SHP77 (cell line): ENCODE results near the gene CBLN3.

Experiments used
- DNase-seq, 2 experiments: peaks; one replicate each; lab custom pipeline; 2025; lab: John Stamatoyannopoulos, UW

CBLN3 gene

GRCh38 chr14:24439257-24439656, 9.8 kb upstream of the CBLN3 start:
- no peak for DNase-seq

- no peak for DNase-seq
Measured at GRCh38 chr14:24438223-24439097, 9.0 kb upstream of the CBLN3 start.

- DNase-seq: no peak
Measured at GRCh38 chr14:24437736-24438067, 8.2 kb upstream of the CBLN3 start.

GRCh38 chr14:24437020-24437735, 7.7 kb upstream of the CBLN3 start:
- no peak for DNase-seq

- DNase-seq: peak; percentile 58 to 62
Measured at GRCh38 chr14:24436355-24437019, 7.0 kb upstream of the CBLN3 start.

DNA sequence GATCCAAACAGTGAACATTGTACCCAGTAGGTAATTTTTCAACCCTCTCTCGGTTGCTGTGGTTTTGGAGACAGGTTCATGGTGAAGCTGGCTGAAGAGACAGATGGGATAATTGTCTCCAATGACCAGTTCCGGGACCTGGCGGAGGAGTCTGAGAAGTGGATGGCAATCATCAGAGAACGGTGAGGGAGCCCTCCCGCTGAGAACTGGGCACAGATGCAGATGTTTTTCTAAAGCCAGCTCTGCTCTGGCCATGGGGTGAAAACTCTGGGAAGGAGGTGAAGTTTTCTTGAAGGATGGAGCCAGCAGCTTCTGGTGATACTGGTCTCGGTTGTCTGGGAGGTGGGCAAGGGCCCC, 6.5 kb upstream of the CBLN3 start:
- no peak for DNase-seq

GRCh38 chr14:24435192-24435810, 5.8 kb upstream of the CBLN3 start:
- no peak for DNase-seq

- no peak for DNase-seq
Measured at GRCh38 chr14:24434676-24435075, 5.2 kb upstream of the CBLN3 start.

DNA sequence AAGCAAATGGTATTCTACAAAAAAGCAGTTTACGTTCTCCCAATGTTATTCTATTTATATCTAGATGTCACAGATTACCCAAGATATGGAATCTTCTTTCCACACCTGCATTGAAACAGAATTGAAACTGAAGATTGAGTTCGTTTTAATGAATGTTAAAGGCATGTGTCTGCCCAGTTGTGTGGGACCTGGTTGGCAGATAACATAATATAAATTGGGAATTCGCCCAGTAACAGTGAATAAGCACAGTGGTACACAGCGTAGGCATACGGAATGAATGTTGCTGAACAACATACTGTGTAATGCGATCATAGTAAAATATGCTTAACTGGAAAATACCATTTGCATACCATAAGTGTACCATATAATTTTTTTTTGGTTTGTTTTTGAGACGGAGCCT, 4.6 kb upstream of the CBLN3 start:
- DNase-seq: no peak

DNA sequence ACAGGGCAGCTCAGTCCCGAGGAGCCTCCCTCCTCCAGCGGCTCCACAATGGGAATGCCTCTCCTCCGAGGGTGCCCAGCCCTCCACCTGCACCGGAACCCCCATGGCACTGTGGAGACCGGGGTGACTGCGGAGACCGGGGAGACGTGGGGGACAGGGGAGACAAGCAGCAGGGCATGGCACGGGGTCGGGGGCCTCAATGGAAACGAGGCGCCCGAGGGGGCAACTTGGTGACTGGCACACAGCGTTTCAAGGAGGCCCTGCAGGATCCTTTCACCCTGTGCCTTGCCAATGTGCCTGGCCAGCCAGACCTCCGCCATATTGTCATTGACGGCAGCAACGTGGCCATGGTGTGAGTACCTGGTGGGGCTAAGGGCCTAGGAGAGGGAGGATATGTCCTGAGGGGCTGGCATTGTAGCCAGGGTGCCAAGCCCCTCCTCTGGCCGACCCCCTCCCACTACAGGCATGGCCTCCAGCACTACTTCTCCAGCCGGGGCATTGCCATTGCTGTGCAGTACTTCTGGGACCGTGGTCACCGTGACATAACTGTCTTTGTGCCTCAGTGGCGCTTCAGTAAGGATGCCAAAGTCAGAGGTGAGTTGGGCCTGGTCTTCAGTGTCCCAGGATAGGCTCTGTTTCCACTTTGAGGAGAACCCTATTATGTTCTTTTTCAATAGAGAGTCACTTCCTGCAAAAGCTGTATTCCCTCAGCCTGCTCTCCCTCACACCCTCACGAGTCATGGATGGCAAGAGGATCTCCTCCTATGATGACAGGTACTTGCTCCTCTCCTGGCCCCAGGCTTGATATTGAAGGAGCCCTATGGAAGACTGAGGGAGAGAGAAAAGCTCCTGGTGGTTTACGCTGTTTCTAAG, 3.0 kb upstream of the CBLN3 start:
- DNase-seq: no peak

DNA sequence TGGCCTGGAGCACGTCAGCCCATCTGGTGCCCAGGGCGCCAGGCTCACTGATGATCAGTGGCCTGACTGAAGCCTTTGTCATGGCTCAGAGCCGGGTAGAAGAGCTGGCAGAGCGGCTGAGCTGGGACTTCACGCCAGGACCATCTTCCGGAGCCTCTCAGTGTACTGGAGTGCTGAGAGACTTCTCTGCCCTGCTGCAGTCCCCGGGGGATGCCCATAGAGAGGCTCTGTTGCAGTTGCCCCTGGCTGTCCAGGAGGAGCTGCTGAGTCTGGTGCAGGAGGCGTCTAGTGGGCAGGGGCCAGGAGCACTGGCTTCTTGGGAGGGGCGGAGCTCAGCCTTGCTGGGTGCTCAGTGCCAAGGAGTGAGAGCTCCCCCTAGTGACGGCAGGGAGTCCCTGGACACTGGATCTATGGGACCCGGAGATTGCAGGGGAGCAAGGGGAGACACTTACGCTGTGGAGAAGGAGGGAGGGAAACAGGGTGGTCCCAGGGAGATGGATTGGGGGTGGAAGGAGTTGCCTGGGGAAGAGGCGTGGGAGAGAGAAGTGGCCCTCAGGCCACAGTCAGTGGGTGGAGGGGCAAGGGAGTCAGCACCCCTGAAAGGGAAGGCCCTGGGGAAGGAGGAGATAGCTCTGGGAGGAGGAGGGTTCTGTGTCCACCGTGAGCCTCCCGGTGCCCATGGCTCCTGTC, 2.2 kb upstream of the CBLN3 start:
- peak; percentile 87 to 94 for DNase-seq

GRCh38 chr14:24430682-24431568, 1.5 kb upstream of the CBLN3 start:
- DNase-seq: no peak

DNA sequence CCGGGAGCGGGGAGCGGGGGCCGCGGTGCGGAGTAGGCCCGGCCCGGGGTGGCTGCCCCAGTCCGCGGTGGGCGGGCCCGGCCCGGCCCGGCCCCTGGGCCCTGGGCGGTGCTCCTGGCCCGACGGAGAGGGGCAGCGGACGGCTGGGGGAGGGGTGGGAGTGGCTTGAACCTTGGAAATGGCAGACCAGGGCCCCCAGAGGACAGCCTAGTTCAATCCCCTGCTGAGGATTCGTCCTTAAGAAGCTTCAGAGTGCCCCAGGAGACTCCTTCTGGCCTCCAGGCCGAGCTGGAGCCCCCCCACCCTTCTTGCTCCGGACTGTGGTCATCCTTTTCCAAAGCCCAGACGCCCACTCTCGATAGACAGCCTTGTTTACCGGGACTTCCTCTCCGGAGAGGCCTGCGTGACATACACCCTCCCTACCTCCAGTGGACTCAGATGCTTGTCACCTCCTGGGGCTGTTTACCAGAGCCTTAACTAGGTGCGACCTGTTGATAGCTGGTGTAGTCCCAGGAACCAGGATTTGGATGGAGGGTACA, 744 bp upstream of the CBLN3 start:
- DNase-seq: peak; percentile 34 to 68

DNA sequence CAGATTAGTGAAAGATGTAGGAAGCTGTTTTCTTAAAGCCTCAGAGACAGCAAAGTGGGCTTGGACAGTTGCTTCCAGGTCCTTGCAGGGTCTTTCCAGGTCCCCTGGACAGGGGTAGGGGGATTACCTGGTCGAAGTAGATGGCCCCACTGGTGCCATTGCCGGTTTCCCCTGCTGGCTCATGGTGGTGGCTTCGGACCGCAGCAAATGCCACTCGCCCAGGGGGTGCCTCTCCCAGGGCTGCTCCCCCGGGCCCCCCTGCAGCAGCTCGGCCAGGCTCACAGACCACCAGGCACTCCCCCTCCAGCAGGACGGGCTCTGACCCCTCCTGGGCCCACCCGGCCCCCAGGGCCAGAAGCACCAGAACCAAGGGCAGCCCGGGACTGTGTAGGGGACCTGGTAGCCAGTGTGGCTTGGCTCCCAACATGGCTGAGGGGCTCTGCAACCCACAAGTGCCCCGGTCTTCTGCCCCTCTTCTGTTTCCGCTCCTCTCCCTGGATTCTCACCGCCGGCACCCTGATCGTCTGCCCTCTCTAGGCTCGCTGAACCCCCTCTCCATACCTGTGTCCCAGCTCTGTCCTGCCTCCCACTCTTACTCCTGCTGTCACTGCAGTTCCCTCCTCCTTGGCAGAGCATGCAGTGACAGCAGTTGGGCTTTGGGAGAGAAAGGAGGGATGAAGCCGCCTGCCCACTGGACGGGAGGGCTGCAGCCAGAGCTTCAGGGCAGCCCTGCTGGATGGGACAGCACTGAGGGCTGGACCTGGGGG, 657 bp downstream of the CBLN3 start:
- DNase-seq: no peak

DNA sequence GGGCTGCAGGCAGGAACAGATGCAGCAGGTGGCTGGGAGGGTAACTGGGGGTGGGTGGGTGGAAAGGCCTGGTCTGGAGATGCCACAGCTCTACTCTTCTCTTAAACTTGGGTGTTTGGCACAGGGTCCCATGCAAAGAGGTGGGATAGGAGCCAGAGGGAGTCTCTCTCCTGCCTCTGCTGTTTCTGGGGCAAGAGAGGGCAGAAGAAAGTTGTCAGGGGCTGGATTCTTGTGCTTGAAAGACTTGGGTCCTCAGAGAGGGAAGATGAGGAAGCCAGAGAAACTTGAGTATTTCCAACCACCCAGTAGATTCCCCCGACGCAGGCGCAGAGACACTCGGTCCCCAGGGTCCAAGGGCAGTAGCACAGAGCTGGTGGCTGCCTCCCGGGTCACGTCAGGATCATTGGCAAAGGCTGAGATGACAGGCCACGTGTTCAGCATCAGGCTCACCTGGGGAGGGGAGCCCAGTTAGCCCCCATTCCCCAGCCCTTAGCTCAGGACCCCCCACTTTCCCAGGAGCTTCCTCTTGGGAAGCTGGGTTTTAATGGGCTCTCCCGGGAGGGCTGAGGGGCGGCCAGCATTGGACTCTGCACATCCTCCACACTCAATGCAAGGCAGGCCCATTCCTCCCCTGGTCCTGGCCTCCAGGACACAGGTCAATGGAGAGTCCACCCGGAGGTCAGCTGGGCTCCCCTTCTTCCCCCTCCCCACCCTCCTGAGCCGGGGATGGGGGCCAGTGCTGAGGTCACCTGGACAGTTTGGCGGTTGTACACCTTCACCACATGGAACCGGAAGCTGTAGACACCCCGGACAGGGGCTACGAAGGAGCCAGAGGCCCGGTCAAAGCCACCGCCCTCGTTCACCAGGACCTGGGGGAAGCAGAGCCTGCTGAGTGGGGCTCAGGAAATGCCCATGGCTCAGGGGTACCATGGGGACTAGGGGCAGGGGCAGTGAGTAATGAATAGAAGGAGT, 1.6 kb downstream of the CBLN3 start:
- no peak for DNase-seq

DNA sequence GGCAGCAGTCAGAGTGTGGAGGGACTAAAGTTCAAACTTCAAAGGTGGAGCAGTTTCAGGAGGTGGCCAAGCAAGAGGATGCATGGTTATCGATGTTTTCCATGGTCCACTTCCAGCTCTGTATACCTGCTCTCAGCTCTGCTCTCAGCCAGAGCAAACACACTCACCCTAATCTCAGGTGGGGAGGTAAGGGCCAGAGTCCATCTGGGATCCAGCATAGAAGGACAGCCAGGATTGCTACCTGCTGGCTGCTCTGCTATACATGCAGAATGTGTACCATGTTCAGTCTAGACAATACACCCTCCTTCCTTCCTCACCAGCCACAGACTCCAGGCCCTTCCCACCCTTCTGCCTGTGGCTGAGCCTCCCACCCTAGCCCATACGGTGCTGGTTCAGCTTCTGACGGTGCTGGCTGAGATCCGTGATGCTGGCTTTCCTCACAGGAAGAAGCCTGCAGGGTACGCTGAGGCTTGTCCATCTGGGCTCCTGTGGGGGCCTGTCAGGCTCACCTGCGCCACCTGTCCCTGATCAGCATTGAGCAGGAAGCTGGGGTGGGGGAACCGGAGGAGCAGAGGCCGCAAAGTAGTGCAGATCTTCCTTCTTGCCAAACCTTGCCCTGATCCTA, 2.4 kb downstream of the CBLN3 start:
- DNase-seq: no peak
